GM19025 (cell line): ENCODE measurements around the gene CTXN2.

Experiments used
- ATAC-seq: cut with Tn5 transposase; IDR thresholded peaks from one replicate; pipeline ENCODE4 v1.9.1; 2021; ENCODE audit warnings: mild to moderate bottlenecking, low read depth, moderate library complexity; ENCODE audit not compliant: unreplicated experiment

Gene CTXN2

GRCh38 chr15:48191574-48192225, at the start of gene CTXN2:
TSS of gene CTXN2 (plus strand) at chr15:48191665. CDS start at chr15:48201301, 9,636 bp downstream.
- no peak for ATAC-seq

GRCh38 chr15:48143856-48144255, 47.6 kb upstream of the CTXN2 start:
- no peak for ATAC-seq

- ATAC-seq = no peak
Measured at GRCh38 chr15:48144889-48145288, 46.6 kb upstream of the CTXN2 start.

GRCh38 chr15:48145923-48146322, 45.5 kb upstream of the CTXN2 start:
- no peak for ATAC-seq

GRCh38 chr15:48147358-48147757, 44.1 kb upstream of the CTXN2 start:
- no peak for ATAC-seq

- no peak for ATAC-seq
Measured at GRCh38 chr15:48149858-48150257, 41.6 kb upstream of the CTXN2 start.

GRCh38 chr15:48153526-48153925, 37.9 kb upstream of the CTXN2 start:
- ATAC-seq = no peak

- no peak for ATAC-seq
Measured at GRCh38 chr15:48168616-48169015, 22.8 kb upstream of the CTXN2 start.

GRCh38 chr15:48170981-48171380, 20.5 kb upstream of the CTXN2 start:
- no peak for ATAC-seq

GRCh38 chr15:48175126-48175525, 16.3 kb upstream of the CTXN2 start:
- ATAC-seq = no peak

- ATAC-seq = no peak
Measured at GRCh38 chr15:48176112-48176511, 15.4 kb upstream of the CTXN2 start.

GRCh38 chr15:48176957-48177356, 14.5 kb upstream of the CTXN2 start:
- ATAC-seq = no peak

- ATAC-seq = peak; percentile 52
Measured at GRCh38 chr15:48177383-48177765, 14.1 kb upstream of the CTXN2 start.

GRCh38 chr15:48177766-48178647, 13.5 kb upstream of the CTXN2 start, which contains the start of gene MYEF2:
TSS of gene MYEF2 (minus strand) at chr15:48178295. CDS start at chr15:48178237, 58 bp downstream.
- peak; percentile 67 for ATAC-seq

- no peak for ATAC-seq
Measured at GRCh38 chr15:48178648-48178931, 12.9 kb upstream of the CTXN2 start.

GRCh38 chr15:48182749-48183148, 8.7 kb upstream of the CTXN2 start:
- ATAC-seq = no peak

GRCh38 chr15:48185529-48185928, 5.9 kb upstream of the CTXN2 start:
- no peak for ATAC-seq

- no peak for ATAC-seq
Measured at GRCh38 chr15:48186271-48186670, 5.2 kb upstream of the CTXN2 start.

GRCh38 chr15:48190932-48191573, 412 bp upstream of the CTXN2 start:
- no peak for ATAC-seq

GRCh38 chr15:48202068-48202467, 10.6 kb downstream of the CTXN2 start:
- ATAC-seq = no peak

- ATAC-seq = no peak
Measured at GRCh38 chr15:48205981-48206380, 14.5 kb downstream of the CTXN2 start, which contains the start of gene SLC12A1. TSS of gene SLC12A1 (plus strand) at chr15:48206302. CDS start at chr15:48207720, 1,418 bp downstream.
